ENCODE data around the gene VRTN.
"Not testable (repeated sequence)": the region's sequence is repeated elsewhere in the genome, so short reads cannot be mapped to it uniquely, and the experiment has no call there.

VRTN gene

DNA sequence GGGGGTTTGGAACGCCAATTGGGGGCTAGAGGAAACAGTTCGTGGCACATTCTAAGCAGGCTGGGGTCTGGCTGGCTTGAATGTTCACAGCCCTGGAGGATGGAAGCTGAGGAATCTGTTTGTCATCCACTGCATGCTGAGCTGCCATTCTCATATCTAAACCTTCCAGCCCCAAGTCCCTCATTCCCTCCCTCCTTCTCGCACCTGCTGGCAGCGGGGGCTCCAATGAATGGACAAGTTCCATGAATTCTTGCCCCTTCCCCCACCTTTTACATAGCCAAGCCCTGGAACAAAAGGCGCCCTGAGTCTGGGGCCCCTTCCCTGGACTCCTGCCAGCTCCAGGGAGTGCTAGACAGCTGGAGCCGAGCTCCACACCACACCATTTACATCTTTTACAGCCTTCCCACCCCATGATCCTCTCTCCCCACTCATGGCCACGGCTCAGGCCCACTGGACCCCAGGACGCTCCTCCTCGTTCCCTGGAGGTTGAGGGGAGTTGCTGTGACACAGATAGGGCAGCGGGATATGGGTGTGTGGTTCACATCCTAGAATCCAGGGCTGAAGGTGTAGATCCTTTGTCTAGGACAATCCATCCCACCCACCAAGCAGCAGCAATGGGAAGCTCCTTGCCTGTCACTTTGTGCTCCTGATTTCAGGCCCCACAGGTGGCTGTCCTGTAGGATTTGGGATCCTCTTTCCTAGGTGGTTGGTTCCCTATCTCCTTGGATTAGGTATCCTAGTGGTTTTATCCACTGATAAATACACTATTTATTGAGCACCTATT lies 21.7 kb upstream of the VRTN start:
- DNase-seq (ENCODE audit: low spot score in 2 of 2) (no peak), ATAC-seq (replicated peaks; ENCODE audit: extremely low read depth, poor library complexity, severe bottlenecking) (no peak)
- H3K36me3 Mint-ChIP-seq (ENCODE audit: insufficient read depth) = no peaks in the 10 kb centered on the region
- peaks cover 49% of the 10 kb centered on the region for H3K27me3 Mint-ChIP-seq
- H3K27ac Mint-ChIP-seq (ENCODE audit: low read depth) = no peak overlapping the region
- H3K9me3 Mint-ChIP-seq = no peaks in the 10 kb centered on the region
- no peak overlapping the region for H3K4me3 Mint-ChIP-seq
- H3K4me1 Mint-ChIP-seq = no peaks in the 10 kb centered on the region

DNA sequence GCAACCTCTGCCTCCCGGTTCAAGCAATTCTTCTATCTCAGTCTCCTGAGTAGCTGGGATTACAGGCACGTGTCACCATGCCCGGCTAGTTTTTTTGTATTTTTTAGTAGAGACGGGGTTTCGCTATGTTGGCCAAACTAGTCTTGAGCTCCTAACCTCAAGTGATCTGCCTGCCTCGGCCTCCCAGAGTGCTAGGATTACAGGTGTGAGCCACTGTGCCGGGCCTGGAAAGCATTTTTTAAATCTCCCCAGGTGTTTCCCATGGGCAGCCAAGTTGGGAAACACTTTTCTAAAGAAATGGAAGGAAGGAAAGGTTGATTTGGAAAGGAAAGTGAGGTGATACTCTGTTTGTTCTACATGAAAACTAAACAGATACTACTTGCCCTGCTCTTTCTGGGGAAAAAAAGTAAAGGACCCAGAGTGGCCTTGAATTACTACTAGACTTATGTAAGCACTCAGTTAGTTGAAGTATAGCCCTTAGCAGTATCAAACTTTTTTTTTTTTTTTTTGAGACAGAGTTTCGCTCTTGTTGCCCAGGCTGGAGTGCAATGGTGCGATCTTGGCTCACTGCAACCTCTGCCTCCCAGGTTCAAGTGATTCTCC lies 18.2 kb upstream of the VRTN start:
- DNase-seq (ENCODE audit: low spot score in 2 of 2); H3K4me1 Mint-ChIP-seq; H3K9me3 Mint-ChIP-seq; ATAC-seq (replicated peaks; ENCODE audit: extremely low read depth, poor library complexity, severe bottlenecking); H3K27ac Mint-ChIP-seq (ENCODE audit: low read depth); H3K4me3 Mint-ChIP-seq; H3K36me3 Mint-ChIP-seq (ENCODE audit: insufficient read depth): not testable (repeated sequence)
- peaks cover 44% of the 10 kb centered on the region for H3K27me3 Mint-ChIP-seq

DNA sequence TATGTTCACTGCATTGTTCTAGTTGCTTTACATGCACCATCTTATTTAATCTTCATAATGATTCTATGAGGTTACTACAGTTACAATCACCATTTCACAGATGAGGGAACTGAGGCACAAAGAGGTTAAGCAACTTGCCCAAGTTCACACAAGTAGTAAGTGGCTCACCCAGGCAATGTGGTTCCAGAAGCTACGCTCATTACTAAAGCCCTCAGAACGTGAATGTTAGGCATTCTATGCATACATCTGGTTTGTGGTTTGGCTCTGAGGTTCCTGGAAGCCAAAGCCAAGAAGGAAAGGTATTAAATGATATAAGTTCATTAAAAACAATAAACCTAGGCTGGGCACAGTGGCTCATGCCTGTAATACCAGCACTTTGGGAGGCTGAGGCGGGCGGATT lies 14.4 kb upstream of the VRTN start:
- DNase-seq (ENCODE audit: low spot score in 2 of 2) = no peak
- Mint-ChIP-seq H3K4me3 (no peak overlapping the region), H3K27me3 (peaks cover 29% of the 10 kb centered on the region), H3K27ac (ENCODE audit: low read depth) (no peak overlapping the region), H3K9me3 (no peaks in the 10 kb centered on the region), H3K36me3 (ENCODE audit: insufficient read depth) (no peaks in the 10 kb centered on the region), H3K4me1 (no peaks in the 10 kb centered on the region)
- no peak for ATAC-seq (replicated peaks; ENCODE audit: extremely low read depth, poor library complexity, severe bottlenecking)

DNA sequence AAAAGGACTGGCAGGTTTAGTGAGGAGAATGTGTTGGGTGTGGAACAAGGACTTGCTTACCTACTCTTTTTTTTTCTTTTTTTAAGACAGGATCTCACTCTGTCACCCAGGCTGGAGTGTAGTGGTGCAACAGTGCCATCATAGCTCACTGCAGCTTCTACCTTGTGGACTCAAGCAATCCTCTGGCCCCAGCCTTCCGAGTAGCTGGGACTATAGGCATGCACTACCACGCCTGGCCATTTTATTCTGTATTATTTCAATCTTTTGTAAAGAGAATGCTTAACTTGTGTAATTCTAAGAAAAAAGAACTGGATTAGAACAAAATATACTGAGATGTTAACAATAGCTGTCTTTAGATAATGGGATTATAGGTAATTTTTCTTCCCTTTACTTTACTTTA lies 1.9 kb upstream of the VRTN start:
- Mint-ChIP-seq H3K4me1 (no peaks in the 10 kb centered on the region), H3K27ac (ENCODE audit: low read depth) (no peak overlapping the region), H3K9me3 (no peaks in the 10 kb centered on the region), H3K4me3 (no peak overlapping the region), H3K27me3 (peaks cover 15% of the 10 kb centered on the region), H3K36me3 (ENCODE audit: insufficient read depth) (no peaks in the 10 kb centered on the region)
- DNase-seq (ENCODE audit: low spot score in 2 of 2) = no peak
- no peak for ATAC-seq (replicated peaks; ENCODE audit: extremely low read depth, poor library complexity, severe bottlenecking)

DNA sequence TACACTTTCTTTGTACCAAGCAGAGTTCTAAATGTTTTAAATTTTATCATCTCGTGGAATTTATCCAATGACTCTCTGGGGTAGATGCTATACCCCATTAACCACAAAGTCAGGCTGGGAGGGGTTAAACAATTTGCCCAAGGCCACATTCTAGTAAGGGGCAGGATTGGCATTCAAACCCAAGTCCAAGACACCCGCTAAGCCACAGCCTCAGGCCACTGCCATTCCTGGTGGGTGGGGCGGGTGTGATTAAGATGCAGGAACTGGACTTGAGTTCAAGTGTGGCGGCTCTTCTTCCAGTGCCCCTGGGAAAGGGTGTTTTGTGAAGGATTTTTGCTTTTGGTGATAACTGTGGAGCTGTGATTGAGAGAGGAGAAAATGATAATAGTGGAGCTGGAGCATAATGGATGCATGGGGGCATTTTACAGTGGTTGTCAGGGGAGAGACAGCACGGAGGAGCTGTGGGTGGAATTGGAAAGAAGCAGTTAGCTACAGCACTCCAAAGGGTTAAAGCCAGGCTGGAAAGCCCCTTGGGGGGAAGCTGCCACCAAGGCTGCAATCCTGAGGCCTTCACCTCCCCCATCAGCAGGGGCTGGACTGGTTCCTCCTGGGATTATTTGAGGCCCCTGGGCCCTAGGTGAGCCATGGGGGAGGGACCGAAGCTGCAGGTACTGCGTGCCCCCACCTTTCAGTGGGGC lies 1.0 kb upstream of the VRTN start:
- Mint-ChIP-seq H3K4me3 (no peak overlapping the region), H3K27ac (ENCODE audit: low read depth) (no peak overlapping the region), H3K36me3 (ENCODE audit: insufficient read depth) (no peaks in the 10 kb centered on the region), H3K9me3 (no peaks in the 10 kb centered on the region), H3K4me1 (no peaks in the 10 kb centered on the region), H3K27me3 (peaks cover 10% of the 10 kb centered on the region)
- no peak for ATAC-seq (replicated peaks; ENCODE audit: extremely low read depth, poor library complexity, severe bottlenecking)
- no peak for DNase-seq (ENCODE audit: low spot score in 2 of 2)

DNA sequence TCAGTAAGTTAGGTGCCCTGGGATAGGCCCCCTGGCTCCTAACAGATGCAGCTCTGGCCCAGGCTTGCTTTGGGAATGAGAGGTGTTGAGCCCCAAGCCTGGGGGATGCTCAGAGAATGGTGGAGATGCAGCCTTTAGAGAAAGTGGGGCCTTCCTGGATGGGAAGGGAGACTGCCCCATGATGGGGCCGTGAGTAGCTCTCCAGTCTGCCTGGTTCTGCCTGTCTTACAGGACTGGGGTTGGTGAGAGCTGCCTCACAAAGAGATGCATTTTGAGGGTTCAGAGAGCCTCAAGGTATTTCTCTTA lies 523 bp upstream of the VRTN start:
- Mint-ChIP-seq H3K4me3 (no peak overlapping the region), H3K27me3 (peaks cover 5% of the 10 kb centered on the region), H3K4me1 (no peaks in the 10 kb centered on the region), H3K27ac (ENCODE audit: low read depth) (no peak overlapping the region), H3K36me3 (ENCODE audit: insufficient read depth) (no peaks in the 10 kb centered on the region), H3K9me3 (no peaks in the 10 kb centered on the region)
- DNase-seq (ENCODE audit: low spot score in 2 of 2) (no peak), ATAC-seq (replicated peaks; ENCODE audit: extremely low read depth, poor library complexity, severe bottlenecking) (no peak)

DNA sequence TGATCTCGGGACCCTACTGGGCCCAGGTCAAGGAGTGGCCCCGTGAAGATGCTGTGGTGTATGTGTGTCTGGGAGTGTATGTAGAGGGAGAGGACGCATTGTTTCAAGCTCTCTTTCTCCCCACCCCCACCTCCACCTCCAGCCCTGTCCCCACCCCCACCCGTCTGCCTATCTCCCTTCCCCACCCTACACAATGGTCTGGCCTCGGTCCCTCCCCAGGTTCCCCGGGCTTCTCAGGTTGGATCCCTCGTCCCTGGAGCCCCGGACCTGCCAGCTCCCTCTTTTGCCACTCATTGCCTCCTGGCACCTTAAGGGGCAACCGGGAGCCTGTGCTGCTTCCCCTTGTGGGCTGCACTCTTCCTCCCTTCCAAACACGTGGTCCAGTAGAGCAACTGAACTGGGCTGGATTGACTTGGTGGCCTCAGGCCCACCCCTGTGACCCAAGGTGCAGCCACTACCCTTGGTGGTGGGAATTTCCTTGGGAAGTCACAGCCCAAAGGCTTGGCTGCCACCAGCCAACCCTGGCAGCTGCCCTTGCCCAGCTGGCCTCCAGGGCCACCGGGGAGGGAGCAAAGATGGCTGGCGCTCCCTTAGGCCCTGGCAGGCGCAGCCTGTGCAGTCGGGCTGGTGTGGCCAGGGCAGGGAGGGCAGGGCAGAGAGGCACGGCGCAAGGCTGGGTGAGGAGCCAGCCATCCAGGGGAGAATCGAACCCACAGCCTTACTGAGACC lies 628 bp downstream of the VRTN start:
- Mint-ChIP-seq H3K36me3 (ENCODE audit: insufficient read depth) (no peaks in the 10 kb centered on the region), H3K27ac (ENCODE audit: low read depth) (no peak overlapping the region), H3K4me3 (no peak overlapping the region), H3K4me1 (no peaks in the 10 kb centered on the region), H3K9me3 (no peaks in the 10 kb centered on the region), H3K27me3 (no peaks in the 10 kb centered on the region)
- DNase-seq (ENCODE audit: low spot score in 2 of 2) (no peak), ATAC-seq (replicated peaks; ENCODE audit: extremely low read depth, poor library complexity, severe bottlenecking) (no peak)

DNA sequence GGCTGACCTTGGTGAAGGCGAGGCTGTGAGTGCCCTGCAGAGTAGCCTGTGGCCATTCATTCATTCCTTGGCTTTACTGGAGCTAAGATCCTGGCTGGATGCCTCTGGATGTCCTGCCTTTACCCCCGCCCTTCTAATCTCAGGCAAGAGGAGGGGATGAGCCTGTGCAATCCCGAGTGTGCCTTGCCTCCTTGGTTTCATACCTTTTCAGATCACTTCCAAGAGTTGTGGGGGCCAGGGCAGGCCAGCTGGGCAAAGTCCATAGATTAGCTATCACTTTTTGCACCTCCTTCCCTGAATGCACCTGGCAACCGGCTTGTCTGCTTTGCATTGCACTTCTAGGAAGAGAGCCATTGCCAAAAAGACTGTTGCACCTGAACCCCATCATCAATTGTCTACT lies 1.5 kb downstream of the VRTN start:
- DNase-seq (ENCODE audit: low spot score in 2 of 2) (no peak), ATAC-seq (replicated peaks; ENCODE audit: extremely low read depth, poor library complexity, severe bottlenecking) (no peak)

DNA sequence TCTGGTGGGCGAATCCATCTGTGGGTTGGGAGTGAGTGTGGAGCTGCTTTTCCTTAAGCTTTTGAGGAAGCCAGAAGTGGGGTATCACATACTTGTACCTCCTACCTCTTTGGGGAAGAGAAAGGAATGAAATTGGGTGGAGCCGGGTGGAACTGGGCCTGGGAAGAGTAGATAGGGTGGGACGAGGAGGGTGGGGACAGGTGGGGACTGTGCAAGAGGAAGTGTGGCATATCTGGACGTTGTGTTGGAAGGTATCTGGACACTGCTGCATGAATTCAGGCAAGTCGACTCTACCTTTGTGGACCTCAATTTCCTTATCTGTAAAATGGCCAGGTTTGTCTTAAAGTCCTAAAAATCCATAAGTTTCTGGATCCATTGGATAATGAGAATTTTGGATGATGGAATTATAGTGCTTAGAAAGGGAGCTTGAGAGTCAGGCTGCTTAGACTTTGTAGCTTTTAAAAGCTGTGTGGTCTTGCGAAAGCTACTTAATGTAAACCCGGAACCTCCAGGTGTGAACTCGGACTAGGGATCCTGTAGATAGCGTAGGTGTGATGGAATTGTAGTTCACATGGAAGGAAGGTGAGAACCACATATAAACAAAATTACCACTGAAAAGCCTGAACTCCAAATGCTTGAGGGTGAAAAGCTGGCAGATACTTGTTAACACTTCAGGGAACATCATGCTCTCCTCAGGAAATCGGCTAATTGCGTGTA lies 2.1 kb downstream of the VRTN start:
- no peak for DNase-seq (ENCODE audit: low spot score in 2 of 2)
- no peak for ATAC-seq (replicated peaks; ENCODE audit: extremely low read depth, poor library complexity, severe bottlenecking)
- H3K9me3 Mint-ChIP-seq = no peaks in the 10 kb centered on the region
- H3K4me3 Mint-ChIP-seq = no peak overlapping the region
- H3K27me3 Mint-ChIP-seq = no peaks in the 10 kb centered on the region
- H3K27ac Mint-ChIP-seq (ENCODE audit: low read depth) = no peak overlapping the region
- no peaks in the 10 kb centered on the region for H3K36me3 Mint-ChIP-seq (ENCODE audit: insufficient read depth)
- no peaks in the 10 kb centered on the region for H3K4me1 Mint-ChIP-seq

More for the DNA sequence above, 1.5 kb downstream of the VRTN start:
- no peaks in the 10 kb centered on the region for H3K4me1 Mint-ChIP-seq
- H3K27ac Mint-ChIP-seq (ENCODE audit: low read depth) = no peak overlapping the region
- no peaks in the 10 kb centered on the region for H3K36me3 Mint-ChIP-seq (ENCODE audit: insufficient read depth)
- H3K9me3 Mint-ChIP-seq = no peaks in the 10 kb centered on the region
- no peak overlapping the region for H3K4me3 Mint-ChIP-seq
- H3K27me3 Mint-ChIP-seq = no peaks in the 10 kb centered on the region

DNA sequence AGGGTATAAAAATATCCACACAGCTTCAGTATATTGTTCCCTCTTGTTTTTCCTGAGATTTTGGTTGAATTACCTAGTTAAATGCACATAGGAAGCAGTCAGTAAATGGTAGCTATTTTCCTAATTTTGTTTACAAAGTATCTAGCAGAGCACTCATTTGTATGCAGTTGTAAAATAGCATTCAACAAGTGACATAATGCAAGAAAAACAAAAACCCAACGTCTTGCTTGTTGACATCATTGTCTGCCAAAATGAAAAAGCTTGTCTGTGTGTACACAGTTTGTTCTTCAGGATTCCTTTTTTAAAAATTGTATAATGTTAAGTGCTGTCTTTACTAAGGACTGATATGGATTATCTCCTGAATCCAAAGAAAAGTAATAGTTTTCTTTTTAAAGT lies 2.7 kb downstream of the VRTN start:
- DNase-seq (ENCODE audit: low spot score in 2 of 2) = no peak
- Mint-ChIP-seq H3K9me3 (no peaks in the 10 kb centered on the region), H3K4me3 (no peak overlapping the region), H3K36me3 (ENCODE audit: insufficient read depth) (no peaks in the 10 kb centered on the region), H3K4me1 (no peaks in the 10 kb centered on the region), H3K27me3 (no peaks in the 10 kb centered on the region), H3K27ac (ENCODE audit: low read depth) (no peak overlapping the region)
- ATAC-seq (replicated peaks; ENCODE audit: extremely low read depth, poor library complexity, severe bottlenecking) = no peak

DNA sequence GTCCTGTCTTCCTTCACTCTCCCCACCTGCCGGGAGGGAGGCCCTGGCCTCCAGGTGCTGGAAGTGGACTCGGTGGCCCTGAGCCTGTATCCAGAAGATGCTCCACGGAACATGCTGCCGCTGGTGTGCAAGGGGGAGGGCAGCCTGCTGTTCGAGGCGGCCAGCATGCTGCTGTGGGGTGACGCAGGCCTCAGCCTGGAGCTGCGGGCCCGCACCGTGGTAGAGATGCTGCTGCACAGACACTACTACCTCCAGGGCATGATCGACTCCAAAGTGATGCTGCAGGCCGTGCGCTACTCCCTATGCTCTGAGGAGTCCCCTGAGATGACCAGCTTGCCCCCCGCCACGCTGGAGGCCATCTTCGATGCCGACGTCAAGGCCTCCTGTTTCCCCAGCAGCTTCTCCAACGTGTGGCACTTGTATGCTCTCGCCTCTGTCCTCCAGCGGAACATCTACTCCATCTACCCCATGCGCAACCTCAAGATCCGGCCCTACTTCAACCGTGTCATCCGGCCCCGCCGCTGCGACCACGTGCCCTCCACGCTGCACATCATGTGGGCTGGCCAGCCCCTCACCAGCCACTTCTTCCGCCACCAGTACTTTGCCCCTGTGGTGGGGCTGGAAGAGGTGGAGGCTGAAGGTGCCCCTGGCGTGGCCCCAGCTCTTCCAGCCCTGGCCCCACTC lies 8.8 kb downstream of the VRTN start:
- Mint-ChIP-seq H3K27me3 (peaks cover 13% of the 10 kb centered on the region), H3K9me3 (no peaks in the 10 kb centered on the region), H3K36me3 (ENCODE audit: insufficient read depth) (no peaks in the 10 kb centered on the region), H3K27ac (ENCODE audit: low read depth) (no peak overlapping the region), H3K4me3 (no peak overlapping the region), H3K4me1 (no peaks in the 10 kb centered on the region)
- ATAC-seq (replicated peaks; ENCODE audit: extremely low read depth, poor library complexity, severe bottlenecking) (no peak), DNase-seq (ENCODE audit: low spot score in 2 of 2) (no peak)

DNA sequence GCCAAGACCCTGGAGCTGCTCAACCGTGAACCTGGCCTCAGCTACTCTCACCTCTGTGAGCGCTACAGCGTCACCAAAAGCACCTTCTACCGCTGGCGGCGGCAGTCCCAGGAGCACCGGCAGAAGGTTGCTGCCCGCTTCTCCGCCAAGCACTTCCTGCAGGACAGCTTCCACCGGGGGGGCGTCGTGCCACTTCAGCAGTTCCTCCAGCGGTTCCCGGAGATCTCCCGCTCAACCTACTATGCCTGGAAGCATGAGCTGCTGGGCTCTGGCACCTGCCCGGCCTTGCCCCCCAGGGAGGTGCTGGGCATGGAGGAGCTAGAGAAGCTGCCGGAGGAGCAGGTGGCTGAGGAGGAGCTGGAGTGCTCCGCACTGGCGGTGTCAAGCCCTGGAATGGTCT lies 9.3 kb downstream of the VRTN start:
- H3K9me3 Mint-ChIP-seq = no peaks in the 10 kb centered on the region
- H3K4me3 Mint-ChIP-seq = no peak overlapping the region
- H3K27me3 Mint-ChIP-seq = peaks cover 19% of the 10 kb centered on the region
- no peaks in the 10 kb centered on the region for H3K36me3 Mint-ChIP-seq (ENCODE audit: insufficient read depth)
- no peak for DNase-seq (ENCODE audit: low spot score in 2 of 2)
- no peaks in the 10 kb centered on the region for H3K4me1 Mint-ChIP-seq
- H3K27ac Mint-ChIP-seq (ENCODE audit: low read depth) = no peak overlapping the region
- ATAC-seq (replicated peaks; ENCODE audit: extremely low read depth, poor library complexity, severe bottlenecking) = no peak
